Measurements from ENCODE around the gene PHF23. TPM values are rescaled to one million over a fixed set of nuclear protein-coding genes. Genes with fewer than 3 reads are reported as not detected.

Gene PHF23
- total RNA-seq, 4 donors from 2014 or later, result 23.4 to 32.5 (median 27.9) TPM

- H3K4me3 ChIP-seq (ENCODE audit: low read depth, poor library complexity, severe bottlenecking), result no peak overlapping the region
- intact Hi-C loops (cut with DNase I; ENCODE audit: low total_unique reads), result no loop called here
- no peak for DNase-seq (ENCODE audit: low spot score in 2 of 2)
- TF ChIP-seq POLR2A (IDR thresholded peaks at IDR 0.05), result no peak
- TF ChIP-seq, protein P1, sequence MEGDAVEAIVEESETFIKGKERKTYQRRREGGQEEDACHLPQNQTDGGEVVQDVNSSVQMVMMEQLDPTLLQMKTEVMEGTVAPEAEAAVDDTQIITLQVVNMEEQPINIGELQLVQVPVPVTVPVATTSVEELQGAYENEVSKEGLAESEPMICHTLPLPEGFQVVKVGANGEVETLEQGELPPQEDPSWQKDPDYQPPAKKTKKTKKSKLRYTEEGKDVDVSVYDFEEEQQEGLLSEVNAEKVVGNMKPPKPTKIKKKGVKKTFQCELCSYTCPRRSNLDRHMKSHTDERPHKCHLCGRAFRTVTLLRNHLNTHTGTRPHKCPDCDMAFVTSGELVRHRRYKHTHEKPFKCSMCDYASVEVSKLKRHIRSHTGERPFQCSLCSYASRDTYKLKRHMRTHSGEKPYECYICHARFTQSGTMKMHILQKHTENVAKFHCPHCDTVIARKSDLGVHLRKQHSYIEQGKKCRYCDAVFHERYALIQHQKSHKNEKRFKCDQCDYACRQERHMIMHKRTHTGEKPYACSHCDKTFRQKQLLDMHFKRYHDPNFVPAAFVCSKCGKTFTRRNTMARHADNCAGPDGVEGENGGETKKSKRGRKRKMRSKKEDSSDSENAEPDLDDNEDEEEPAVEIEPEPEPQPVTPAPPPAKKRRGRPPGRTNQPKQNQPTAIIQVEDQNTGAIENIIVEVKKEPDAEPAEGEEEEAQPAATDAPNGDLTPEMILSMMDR (IDR thresholded peaks at IDR 0.05), result no peak
- WGBS, 2 donors, result 78 to 79% methylated on average over 4 of the region's 4 CpGs
These were observed 20.9 kb upstream of the PHF23 start for GRCh38 chr17:7260151-7260550.

GRCh38 chr17:7259555-7259889 is 20.3 kb upstream of the PHF23 start:
- H3K4me3 ChIP-seq (ENCODE audit: low read depth, poor library complexity, severe bottlenecking), result no peak overlapping the region
- intact Hi-C loops (cut with DNase I; ENCODE audit: low total_unique reads), result no loop called here
- WGBS, 2 donors, result 87 to 91% methylated on average over 6 of the region's 6 CpGs
- no peak for TF ChIP-seq POLR2A (IDR thresholded peaks at IDR 0.05)
- TF ChIP-seq, protein P1 (IDR thresholded peaks at IDR 0.05), result no peak
- DNase-seq (ENCODE audit: low spot score in 2 of 2), result no peak

GRCh38 chr17:7258731-7259554 is 19.7 kb upstream of the PHF23 start:
- DNase-seq (ENCODE audit: low spot score in 2 of 2), result no peak
- TF ChIP-seq, protein P1 (IDR thresholded peaks at IDR 0.05), result no peak
- intact Hi-C loops (cut with DNase I; ENCODE audit: low total_unique reads), result no loop called here
- WGBS, 2 donors, result 46 to 59% methylated on average over 7 of the region's 7 CpGs
- H3K4me3 ChIP-seq (ENCODE audit: low read depth, poor library complexity, severe bottlenecking), result no peak overlapping the region

DNA sequence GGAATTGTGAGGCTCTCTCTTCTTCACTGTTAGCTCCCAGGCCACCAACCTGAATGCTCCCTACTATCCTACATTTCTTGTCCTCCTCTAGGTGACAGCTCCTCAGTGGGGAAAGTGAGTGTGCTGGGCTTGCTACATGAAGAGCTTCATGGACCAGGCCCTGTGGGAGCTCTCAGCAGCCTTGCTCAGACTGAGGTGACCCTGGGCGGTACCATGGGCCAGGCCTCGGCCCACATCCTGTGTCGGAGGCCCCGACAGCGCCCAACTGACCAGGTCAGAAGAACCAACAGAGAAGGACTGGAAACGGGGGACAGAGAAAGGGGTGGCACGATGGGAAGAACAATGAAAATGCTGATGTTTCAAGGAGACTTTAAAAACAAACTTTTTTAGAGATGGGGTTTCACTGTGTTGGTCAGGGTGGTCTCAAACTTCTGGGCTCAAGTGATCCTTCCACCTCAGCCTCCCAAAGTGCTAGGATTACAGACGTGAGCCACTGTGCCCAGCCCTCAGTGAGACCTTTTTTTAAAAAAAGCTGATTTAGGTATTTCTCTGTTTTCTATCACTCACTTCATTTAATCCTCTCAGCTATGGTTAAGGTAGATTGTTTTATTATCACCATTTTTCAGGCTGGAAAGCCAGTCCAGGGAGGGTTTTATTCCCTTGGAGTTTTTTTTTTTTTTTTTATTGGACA is 17.7 kb upstream of the PHF23 start:
- no peak overlapping the region for H3K4me3 ChIP-seq (ENCODE audit: low read depth, poor library complexity, severe bottlenecking)
- 87 to 90% methylated on average over 8 of the region's 8 CpGs for WGBS, 2 donors
- DNase-seq (ENCODE audit: low spot score in 2 of 2), result no peak
- intact Hi-C loops (cut with DNase I; ENCODE audit: low total_unique reads), result no loop called here
- TF ChIP-seq, protein P1 (IDR thresholded peaks at IDR 0.05), result no peak
- TF ChIP-seq POLR2A (IDR thresholded peaks at IDR 0.05), result no peak

DNA sequence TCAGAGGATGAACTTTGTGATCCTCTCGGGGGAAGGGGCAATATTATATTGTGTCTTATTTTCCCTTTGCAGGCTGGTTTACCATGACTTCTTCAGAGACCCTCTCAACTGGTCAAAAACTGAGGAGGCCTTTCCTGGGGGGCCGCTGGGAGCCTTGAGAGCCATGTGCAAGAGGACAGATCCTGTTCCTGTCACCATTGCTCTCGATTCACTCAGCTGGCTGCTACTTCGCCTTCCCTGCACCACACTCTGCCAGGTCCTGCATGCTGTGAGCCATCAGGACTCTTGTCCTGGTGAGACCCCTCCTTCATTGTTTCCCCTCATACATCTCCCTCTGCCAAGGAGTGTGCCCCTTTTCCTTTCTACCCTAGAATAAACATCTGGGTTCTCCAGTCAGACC is 15.3 kb upstream of the PHF23 start:
- no peak overlapping the region for H3K4me3 ChIP-seq (ENCODE audit: low read depth, poor library complexity, severe bottlenecking)
- DNase-seq (ENCODE audit: low spot score in 2 of 2), result no peak
- intact Hi-C loops (cut with DNase I; ENCODE audit: low total_unique reads), result no loop called here
- 86 to 92% methylated on average over 4 of the region's 4 CpGs for WGBS, 2 donors
- TF ChIP-seq POLR2A (IDR thresholded peaks at IDR 0.05), result no peak
- TF ChIP-seq, protein P1 (IDR thresholded peaks at IDR 0.05), result no peak
